Measurements from ENCODE around the gene VEPH1. TPM values are rescaled to one million over a fixed set of nuclear protein-coding genes. Genes with fewer than 3 reads are reported as not detected.

The VEPH1 gene
- total and polyA plus RNA-seq, 2 donors (not counting 1 experiment from before 2014, with no cell fraction given): not detected

- H3K27me3 Mint-ChIP-seq: no peaks in the 10 kb centered on the region
- H4K20me1 ChIP-seq (ENCODE audit: control insufficient read depth, insufficient read depth, low read length, poor library complexity, severe bottlenecking): no peaks in the 10 kb centered on the region
- H3K4me1 ChIP-seq (ENCODE audit: control insufficient read depth in 2 of 2, insufficient read depth in 2 of 2, low read length in 2 of 2): no peaks in the 10 kb centered on the region
- no peak overlapping the region for H2AFZ ChIP-seq (ENCODE audit: insufficient read depth, low read depth, low read length, poor library complexity, severe bottlenecking)
- H3K27ac Mint-ChIP-seq: no peak overlapping the region
- TF ChIP-seq CTCF (IDR thresholded peaks at IDR 0.05): no peak
- no peak for TF ChIP-seq EZH2 (IDR thresholded peaks at IDR 0.05; ENCODE audit: borderline replicate concordance, insufficient read depth, low read depth, low read length, poor library complexity, severe bottlenecking)
- no peak for ATAC-seq (ENCODE audit: low read depth)
- no peaks in the 10 kb centered on the region for H3K9me3 Mint-ChIP-seq (ENCODE audit: insufficient read depth)
- H3K79me2 ChIP-seq (ENCODE audit: control insufficient read depth, insufficient read depth, low read length): no peaks in the 10 kb centered on the region
- H3K27me3 ChIP-seq (replicated peaks in 1 of 4; ENCODE audit: control extremely low read depth in 1 of 4, control insufficient read depth in 3 of 4, insufficient read depth in 4 of 4, low read length in 3 of 4): no peaks in the 10 kb centered on the region
- intact Hi-C loops (cut with micrococcal nuclease): no loop called here
- 81% methylated on average over 4 of the region's 5 CpGs for WGBS (ENCODE audit: insufficient coverage)
- no peaks in the 10 kb centered on the region for H3K36me3 ChIP-seq (replicated peaks in 1 of 2; ENCODE audit: control extremely low read depth in 1 of 2, control insufficient read depth in 1 of 2, extremely low read depth in 1 of 2, insufficient read depth in 2 of 2, low read length in 1 of 2)
- ChIA-PET CTCF (no interaction called here), POLR2A (no interaction called here)
- no peak overlapping the region for H3K4me2 ChIP-seq (replicated peaks; ENCODE audit: low read depth, low read length, poor library complexity, severe bottlenecking)
- no peaks in the 10 kb centered on the region for H3K4me1 Mint-ChIP-seq
- no peak overlapping the region for H3K4me3 Mint-ChIP-seq
- no peak overlapping the region for H3K9ac ChIP-seq (ENCODE audit: low read length)
- DNase-seq: no peak
- H3K9me3 ChIP-seq (ENCODE audit: control extremely low read depth in 1 of 3, control insufficient read depth in 2 of 3, insufficient read depth in 1 of 3, low read length in 2 of 3): no peaks in the 10 kb centered on the region
- no peak overlapping the region for H3K27ac ChIP-seq (ENCODE audit: low read length in 2 of 2)
- H3K4me3 ChIP-seq (ENCODE audit: control extremely low read depth in 1 of 5, extremely low read depth in 1 of 5, insufficient read depth in 1 of 5, low read depth in 2 of 5, low read length in 4 of 5): no peak overlapping the region
Measured at GRCh38 chr3:157376603-157377300, 126.5 kb downstream of the VEPH1 start.

- ATAC-seq (ENCODE audit: low read depth) (no peak), DNase-seq (no peak)
- ChIA-PET POLR2A (no interaction called here), CTCF (no interaction called here)
- no peak overlapping the region for H3K27ac Mint-ChIP-seq
- WGBS (ENCODE audit: insufficient coverage): 73% methylated on average over 2 of the region's 4 CpGs
- no peak overlapping the region for H3K27ac ChIP-seq (ENCODE audit: low read length in 2 of 2)
- H3K4me2 ChIP-seq (replicated peaks; ENCODE audit: low read depth, low read length, poor library complexity, severe bottlenecking): no peak overlapping the region
- no peak for TF ChIP-seq CTCF (IDR thresholded peaks at IDR 0.05)
- no peak for TF ChIP-seq EZH2 (IDR thresholded peaks at IDR 0.05; ENCODE audit: borderline replicate concordance, insufficient read depth, low read depth, low read length, poor library complexity, severe bottlenecking)
- no peaks in the 10 kb centered on the region for H3K27me3 Mint-ChIP-seq
- H3K27me3 ChIP-seq (replicated peaks in 1 of 4; ENCODE audit: control extremely low read depth in 1 of 4, control insufficient read depth in 3 of 4, insufficient read depth in 4 of 4, low read length in 3 of 4): no peaks in the 10 kb centered on the region
- H2AFZ ChIP-seq (ENCODE audit: insufficient read depth, low read depth, low read length, poor library complexity, severe bottlenecking): no peak overlapping the region
- no peaks in the 10 kb centered on the region for H3K4me1 Mint-ChIP-seq
- H3K4me3 Mint-ChIP-seq: no peak overlapping the region
- intact Hi-C loops (cut with micrococcal nuclease): no loop called here
- no peak overlapping the region for H3K9ac ChIP-seq (ENCODE audit: low read length)
- H3K4me1 ChIP-seq (ENCODE audit: control insufficient read depth in 2 of 2, insufficient read depth in 2 of 2, low read length in 2 of 2): no peaks in the 10 kb centered on the region
- H3K36me3 ChIP-seq (replicated peaks in 1 of 2; ENCODE audit: control extremely low read depth in 1 of 2, control insufficient read depth in 1 of 2, extremely low read depth in 1 of 2, insufficient read depth in 2 of 2, low read length in 1 of 2): no peaks in the 10 kb centered on the region
- H4K20me1 ChIP-seq (ENCODE audit: control insufficient read depth, insufficient read depth, low read length, poor library complexity, severe bottlenecking): no peaks in the 10 kb centered on the region
- H3K4me3 ChIP-seq (ENCODE audit: control extremely low read depth in 1 of 5, extremely low read depth in 1 of 5, insufficient read depth in 1 of 5, low read depth in 2 of 5, low read length in 4 of 5): no peak overlapping the region
- no peaks in the 10 kb centered on the region for H3K9me3 Mint-ChIP-seq (ENCODE audit: insufficient read depth)
- H3K79me2 ChIP-seq (ENCODE audit: control insufficient read depth, insufficient read depth, low read length): no peaks in the 10 kb centered on the region
- H3K9me3 ChIP-seq (ENCODE audit: control extremely low read depth in 1 of 3, control insufficient read depth in 2 of 3, insufficient read depth in 1 of 3, low read length in 2 of 3): no peaks in the 10 kb centered on the region
Measured at GRCh38 chr3:157375342-157375986, 127.8 kb downstream of the VEPH1 start.

Data from B cell (primary cell).